DLD1 (cell line): ENCODE results near the gene SLC9B1.

Source experiments
- in situ Hi-C: cut with HindIII; loops from 2 replicates; pipeline ENCODE4 v1.10.0; 2017; ENCODE audit warnings: low sequenced_read_pairs

The SLC9B1 gene

GRCh38 chr4:103019308-103020124 lies at the start of gene SLC9B1:
SLC9B1 (minus strand) TSS chr4:103019705; CDS start chr4:102991711, 27,994 bp downstream.
- in situ Hi-C loops, result loop anchor here (25.0 kb wide), 2 partner anchors 407 to 582 kb away; no protein-coding TSS in a partner anchor

GRCh38 chr4:103067841-103068547 lies 48.5 kb upstream of the SLC9B1 start:
- in situ Hi-C loops, result no loop called here

- in situ Hi-C loops, result no loop called here
Observed at GRCh38 chr4:103060453-103061148, 41.1 kb upstream of the SLC9B1 start.

GRCh38 chr4:103054030-103054429 lies 34.5 kb upstream of the SLC9B1 start:
- in situ Hi-C loops, result no loop called here

GRCh38 chr4:103052779-103053178 lies 33.3 kb upstream of the SLC9B1 start:
- in situ Hi-C loops, result no loop called here

GRCh38 chr4:103052145-103052544 lies 32.6 kb upstream of the SLC9B1 start:
- in situ Hi-C loops, result no loop called here

GRCh38 chr4:103050736-103051436 lies 31.4 kb upstream of the SLC9B1 start:
- in situ Hi-C loops, result no loop called here

- in situ Hi-C loops, result no loop called here
Observed at GRCh38 chr4:103046416-103047290, 27.1 kb upstream of the SLC9B1 start.

GRCh38 chr4:103044183-103044582 lies 24.7 kb upstream of the SLC9B1 start:
- in situ Hi-C loops, result no loop called here

GRCh38 chr4:103036169-103036568 lies 16.7 kb upstream of the SLC9B1 start:
- in situ Hi-C loops, result no loop called here

- in situ Hi-C loops, result no loop called here
Observed at GRCh38 chr4:103032574-103032973, 13.1 kb upstream of the SLC9B1 start.

GRCh38 chr4:103030791-103031190 lies 11.3 kb upstream of the SLC9B1 start:
- in situ Hi-C loops, result no loop called here

GRCh38 chr4:103029300-103029699 lies 9.8 kb upstream of the SLC9B1 start:
- in situ Hi-C loops, result no loop called here

- in situ Hi-C loops, result no loop called here
Observed at GRCh38 chr4:103026868-103027267, 7.4 kb upstream of the SLC9B1 start.

GRCh38 chr4:103024996-103025395 lies 5.5 kb upstream of the SLC9B1 start:
- in situ Hi-C loops, result loop anchor here (25.0 kb wide), 2 partner anchors 413 to 588 kb away; no protein-coding TSS in a partner anchor

GRCh38 chr4:103021120-103021519 lies 1.6 kb upstream of the SLC9B1 start:
- in situ Hi-C loops, result loop anchor here (25.0 kb wide), 2 partner anchors 409 to 584 kb away; no protein-coding TSS in a partner anchor

GRCh38 chr4:103018391-103019307 lies 856 bp downstream of the SLC9B1 start:
- in situ Hi-C loops, result loop anchor here (25.0 kb wide), 2 partner anchors 406 to 581 kb away; no protein-coding TSS in a partner anchor

GRCh38 chr4:103012551-103012950 lies 7.0 kb downstream of the SLC9B1 start:
- in situ Hi-C loops, result loop anchor here (25.0 kb wide), 2 partner anchors 400 to 575 kb away; no protein-coding TSS in a partner anchor
